Ascending aorta (tissue), 2 donors: ENCODE measurements around the gene B4GALT7. TPM values are rescaled to one million over a fixed set of nuclear protein-coding genes. Genes with fewer than 3 reads are reported as not detected.

Source experiments
- DNase-seq, 2 donors: peaks; one replicate each; pipeline ENCODE4 v3.0.0-alpha.2; 2019; ENCODE audit warnings: low spot score in 2 of 2
- H3K27ac ChIP-seq, 2 donors: fragments of 200-600 bp; sonication (generic); one replicate each; pipeline ENCODE4 v1.5.1; 2016 to 2017; ENCODE audit warnings: mild to moderate bottlenecking in 1 of 2
- H3K27me3 ChIP-seq: fragments of 200-600 bp; sonication (generic); one replicate; pipeline ENCODE4 v1.5.1; 2017
- H3K36me3 ChIP-seq, 2 donors: fragments of 200-600 bp; sonication (generic); one replicate each; pipeline ENCODE4 v1.5.1; 2016
- H3K4me1 ChIP-seq, 2 donors: fragments of 200-600 bp; sonication (generic); one replicate each; pipeline ENCODE4 v1.5.1; 2016 to 2017; ENCODE audit warnings: mild to moderate bottlenecking in 1 of 2
- H3K4me3 ChIP-seq, 2 donors: fragments of 200-600 bp; sonication (generic); one replicate each; pipeline ENCODE4 v1.5.1; 2016 to 2017; ENCODE audit warnings: mild to moderate bottlenecking in 1 of 2
- H3K9me3 ChIP-seq, 2 donors: fragments of 200-600 bp; sonication (generic); one replicate each; pipeline ENCODE4 v1.5.1; 2016
- CTCF ChIP-seq, 3 experiments: fragments of 200-600 bp in 2 of 3; fragments of 450-650 bp in 1 of 3; sonication (generic) in 2 of 3; IDR thresholded peaks; one replicate each; pipeline ENCODE4 v1.5.1; 2016 to 2019; ENCODE audit warnings: antibody characterized with exemption in 3 of 3, mild to moderate bottlenecking in 1 of 3, moderate library complexity in 1 of 3
- intact Hi-C: fragments of 100-400 bp; cut with DNase I; formaldehyde crosslinking; loops from one replicate; pipeline ENCODE4 v1.15.1; 2023
- total RNA-seq: library from RNA; depleted of rRNA; stranded (reverse); fragments of >200 nt; gene quantifications from one replicate; pipeline ENCODE4 v1.1.0, GENCODE V29; 2016

The B4GALT7 gene
- total RNA-seq, 1 donor from 2014 or later, result 25.7 TPM

GRCh38 chr5:177600508-177601018 lies 631 bp downstream of the B4GALT7 start:
- intact Hi-C loops, result loop anchor here (5.0 kb wide), 1 partner anchor 298 kb away; the partner anchor contains the start of genes PRELID1 and RAB24

GRCh38 chr5:177601126-177601525 lies 1.2 kb downstream of the B4GALT7 start:
- Histone ChIP-seq H3K4me1 (peaks cover 8 to 12% of the 10 kb centered on the region in 2 donors), H3K4me3 (peak overlapping the region; percentile 97 to 98), H3K36me3 (peaks cover 6 to 10% of the 10 kb centered on the region in 2 donors), H3K27me3 (no peaks in the 10 kb centered on the region), H3K27ac (no peak overlapping the region), H3K9me3 (no peaks in the 10 kb centered on the region)
- DNase-seq, result no peak
- no peak for TF ChIP-seq CTCF (IDR thresholded peaks at IDR 0.05)
- intact Hi-C loops, result loop anchor here (5.0 kb wide), 1 partner anchor 299 kb away; the partner anchor contains the start of genes PRELID1 and RAB24

More at GRCh38 chr5:177600508-177601018, 631 bp downstream of the B4GALT7 start:
- no peak for TF ChIP-seq CTCF (IDR thresholded peaks at IDR 0.05)
- Histone ChIP-seq H3K4me1 (peaks cover 8 to 12% of the 10 kb centered on the region in 2 donors), H3K9me3 (no peaks in the 10 kb centered on the region), H3K27ac (peak overlapping the region; percentile 84 to 92), H3K27me3 (no peaks in the 10 kb centered on the region), H3K4me3 (peak overlapping the region; percentile 97 to 98), H3K36me3 (peaks cover 11 to 16% of the 10 kb centered on the region in 2 donors)
- DNase-seq, result no peak

DNA sequence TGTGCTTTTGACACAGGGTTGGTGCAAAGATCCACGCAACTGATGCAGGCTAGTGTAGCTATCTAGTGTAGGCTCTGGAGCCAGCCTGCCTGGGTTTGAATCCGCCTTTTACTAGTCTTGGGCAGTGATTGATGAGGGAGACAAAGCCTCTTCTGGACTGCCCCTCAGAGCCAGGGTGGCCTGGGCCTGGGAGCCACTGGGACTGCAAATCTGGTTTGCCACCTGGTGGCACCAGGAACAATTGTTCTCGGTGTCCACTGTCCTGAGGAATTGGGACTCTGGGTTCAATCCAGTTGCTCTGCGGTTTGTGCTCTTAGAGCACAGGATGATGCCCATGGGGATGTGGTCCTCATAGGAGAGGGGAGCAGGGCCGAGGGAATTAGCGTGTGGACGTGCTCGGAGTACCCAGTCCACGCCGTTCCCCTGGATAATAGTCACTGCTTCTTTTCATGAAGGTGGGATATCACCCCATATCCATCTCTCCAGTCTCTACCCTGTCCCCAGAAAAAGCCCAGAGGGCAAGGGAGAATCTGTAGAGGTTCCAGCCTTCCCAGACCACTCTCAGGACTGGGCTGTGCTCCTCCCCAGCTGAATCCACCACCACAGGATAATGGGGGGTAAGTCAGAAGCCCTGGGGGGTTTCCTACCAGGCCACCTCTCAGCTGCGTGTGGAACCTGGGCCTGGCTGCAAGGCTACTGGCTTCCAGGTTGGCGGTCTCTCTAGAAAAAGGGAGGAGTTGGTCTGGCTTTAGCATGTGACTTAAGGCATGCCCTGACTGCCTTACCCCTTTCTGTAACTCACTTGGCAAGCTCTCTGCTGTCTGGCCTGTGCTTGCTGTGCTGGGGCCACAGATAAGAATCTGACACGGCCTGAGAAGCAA lies 1.9 kb downstream of the B4GALT7 start:
- intact Hi-C loops, result loop anchor here (5.0 kb wide), 1 partner anchor 300 kb away; the partner anchor contains the start of genes PRELID1 and RAB24

GRCh38 chr5:177602458-177602830 lies 2.5 kb downstream of the B4GALT7 start:
- H3K36me3 ChIP-seq, result peaks cover 0 to 5% of the 10 kb centered on the region in 2 donors
- H3K27ac ChIP-seq, result no peak overlapping the region
- intact Hi-C loops, result loop anchor here (5.0 kb wide), 1 partner anchor 300 kb away; the partner anchor contains the start of genes PRELID1 and RAB24
- no peaks in the 10 kb centered on the region for H3K9me3 ChIP-seq
- no peak for TF ChIP-seq CTCF (IDR thresholded peaks at IDR 0.05)
- H3K4me1 ChIP-seq, result peaks cover 8 to 12% of the 10 kb centered on the region in 2 donors
- H3K4me3 ChIP-seq, result no peak overlapping the region
- H3K27me3 ChIP-seq, result no peaks in the 10 kb centered on the region
- no peak for DNase-seq

More for the DNA sequence above, 1.9 kb downstream of the B4GALT7 start:
- H3K9me3 ChIP-seq, result no peaks in the 10 kb centered on the region
- peaks cover 0 to 5% of the 10 kb centered on the region in 2 donors for H3K36me3 ChIP-seq
- DNase-seq, result no peak
- peaks cover 8 to 12% of the 10 kb centered on the region in 2 donors for H3K4me1 ChIP-seq
- TF ChIP-seq CTCF (IDR thresholded peaks at IDR 0.05), result no peak
- no peaks in the 10 kb centered on the region for H3K27me3 ChIP-seq
- H3K27ac ChIP-seq, result no peak overlapping the region
- no peak overlapping the region for H3K4me3 ChIP-seq

- Histone ChIP-seq H3K9me3 (no peaks in the 10 kb centered on the region), H3K4me3 (no peak overlapping the region), H3K4me1 (peaks cover 8 to 12% of the 10 kb centered on the region in 2 donors), H3K36me3 (peaks cover 5 to 8% of the 10 kb centered on the region in 2 donors), H3K27ac (no peak overlapping the region), H3K27me3 (no peaks in the 10 kb centered on the region)
- intact Hi-C loops, result loop anchor here (5.0 kb wide), 1 partner anchor 301 kb away; the partner anchor contains the start of genes PRELID1 and RAB24
- TF ChIP-seq CTCF (IDR thresholded peaks at IDR 0.05), result no peak
- DNase-seq, result no peak
Observed at GRCh38 chr5:177603631-177604030, 3.7 kb downstream of the B4GALT7 start.
